ENCODE results near the gene AMN1.
"Not testable (repeated sequence)": the region's sequence is repeated elsewhere in the genome, so short reads cannot be mapped to it uniquely, and the experiment has no call there.

AMN1 gene

GRCh38 chr12:31685801-31686200 lies 43.0 kb downstream of the AMN1 start:
- no peak for DNase-seq (ENCODE audit: low spot score)

DNA sequence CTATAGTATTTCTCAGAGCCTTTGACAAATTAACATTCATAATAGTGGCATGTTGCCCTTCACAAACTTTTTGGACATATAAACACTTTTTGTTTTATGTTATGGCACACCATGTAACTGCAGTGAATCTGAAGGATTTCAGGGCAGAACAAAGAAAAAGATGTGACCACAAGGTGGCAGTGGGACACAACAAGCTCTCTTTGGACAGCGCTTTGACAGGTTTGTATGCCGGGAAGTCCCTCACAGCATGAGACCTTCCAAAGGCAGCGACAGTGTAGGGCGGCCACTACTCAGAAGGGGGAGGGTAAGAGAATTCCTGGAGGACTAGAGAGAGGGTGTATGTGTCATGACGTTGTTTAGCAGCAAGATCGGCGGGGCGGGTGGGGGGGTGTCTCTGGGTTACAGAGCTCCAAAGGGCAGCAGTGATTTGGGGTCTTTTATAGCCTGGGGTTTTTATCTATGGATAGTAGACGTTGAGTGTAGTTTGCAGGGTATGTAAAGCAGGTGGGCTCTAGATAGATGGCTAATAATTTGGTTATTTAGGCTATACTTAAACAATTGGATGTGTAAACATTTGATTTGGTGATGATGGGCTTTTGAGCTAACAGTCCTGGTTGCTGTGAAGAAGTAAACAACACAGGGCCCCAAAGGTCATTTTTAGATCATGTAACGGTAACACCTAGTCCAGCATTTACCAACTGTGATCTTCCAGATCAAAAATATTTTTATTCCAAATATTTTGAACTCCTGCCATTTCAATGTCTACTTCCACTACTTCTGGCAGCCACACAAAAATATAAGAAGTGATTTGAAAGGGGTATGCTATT lies 46.5 kb downstream of the AMN1 start:
- peak; percentile 35 for DNase-seq (ENCODE audit: low spot score)

DNA sequence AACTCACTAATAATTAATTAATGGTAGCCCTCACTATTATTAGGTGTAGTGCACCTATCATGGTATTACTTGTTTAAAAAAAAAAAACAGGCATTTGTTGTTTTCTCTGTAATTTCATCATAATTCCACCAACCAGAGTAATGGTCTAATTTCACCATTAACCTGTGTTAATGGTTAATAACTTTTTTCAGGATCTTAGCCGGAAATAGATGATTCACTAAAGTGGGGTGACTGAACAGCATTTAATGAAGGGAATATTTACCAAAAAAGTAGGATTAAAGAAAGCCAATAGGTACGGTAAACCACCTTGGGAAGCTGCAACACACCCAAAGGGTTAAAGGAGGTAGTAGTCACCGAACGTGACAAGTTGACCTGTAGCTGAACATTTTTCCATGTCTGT lies 56.3 kb downstream of the AMN1 start:
- no peak for DNase-seq (ENCODE audit: low spot score)

- DNase-seq (ENCODE audit: low spot score), result not testable (repeated sequence)
Observed at GRCh38 chr12:31669582-31669981, 59.2 kb downstream of the AMN1 start.

DNA sequence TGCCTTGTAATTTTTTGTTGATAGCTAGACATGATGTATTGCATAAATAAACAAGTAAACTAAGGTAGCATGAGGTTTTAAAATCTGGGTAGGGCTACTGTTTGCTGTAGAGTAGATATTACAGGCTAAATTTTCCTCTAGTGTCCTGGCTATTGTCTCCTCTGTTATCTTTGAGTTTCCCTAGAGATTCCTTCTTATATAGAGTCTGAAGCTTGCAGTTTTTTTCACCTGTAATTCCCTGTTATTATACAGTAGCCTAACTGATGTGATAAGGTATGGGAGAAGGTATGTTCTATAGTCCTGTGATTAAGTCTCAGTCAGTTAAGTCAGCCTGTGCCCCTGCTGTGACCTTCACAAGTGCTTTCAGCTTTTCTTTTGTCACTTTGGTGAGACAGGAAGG lies 59.8 kb downstream of the AMN1 start:
- DNase-seq (ENCODE audit: low spot score), result no peak

- no peak for DNase-seq (ENCODE audit: low spot score)
Observed at GRCh38 chr12:31664038-31664437, 64.8 kb downstream of the AMN1 start.

DNA sequence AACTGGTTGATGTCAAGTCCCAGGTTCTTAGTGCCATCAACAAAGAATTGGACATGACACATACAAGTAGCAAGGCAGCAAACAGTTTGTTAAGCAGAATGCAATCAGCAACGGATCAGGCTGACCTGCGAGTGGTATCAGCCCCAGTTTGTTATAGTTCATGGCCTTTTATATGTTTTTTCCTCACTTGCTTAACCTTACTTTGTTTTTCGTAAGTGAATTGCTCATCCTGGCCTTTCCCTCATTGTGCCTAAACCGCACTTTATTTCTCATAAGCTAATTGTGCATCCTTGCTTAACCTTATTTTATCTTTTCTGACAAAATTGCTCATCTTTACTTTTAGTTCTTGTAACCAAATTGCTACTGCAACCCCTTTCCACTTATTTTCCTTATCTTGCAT lies 65.2 kb downstream of the AMN1 start:
- DNase-seq (ENCODE audit: low spot score), result no peak

- DNase-seq (ENCODE audit: low spot score), result no peak
Observed at GRCh38 chr12:31662176-31662849, 66.5 kb downstream of the AMN1 start.

- peak; percentile 72 for DNase-seq (ENCODE audit: low spot score)
Observed at GRCh38 chr12:31659087-31659942, 69.5 kb downstream of the AMN1 start, which contains the start of gene ETFBKMT. Gene ETFBKMT, plus strand, starts transcription at chr12:31659688. Its CDS starts 2,266 bp downstream, at chr12:31661954.

- no peak for DNase-seq (ENCODE audit: low spot score)
Observed at GRCh38 chr12:31658471-31659086, 70.2 kb downstream of the AMN1 start.

- no peak for DNase-seq (ENCODE audit: low spot score)
Observed at GRCh38 chr12:31655792-31656191, 73.0 kb downstream of the AMN1 start.

GRCh38 chr12:31655208-31655607 lies 73.6 kb downstream of the AMN1 start:
- DNase-seq (ENCODE audit: low spot score), result no peak

DNA sequence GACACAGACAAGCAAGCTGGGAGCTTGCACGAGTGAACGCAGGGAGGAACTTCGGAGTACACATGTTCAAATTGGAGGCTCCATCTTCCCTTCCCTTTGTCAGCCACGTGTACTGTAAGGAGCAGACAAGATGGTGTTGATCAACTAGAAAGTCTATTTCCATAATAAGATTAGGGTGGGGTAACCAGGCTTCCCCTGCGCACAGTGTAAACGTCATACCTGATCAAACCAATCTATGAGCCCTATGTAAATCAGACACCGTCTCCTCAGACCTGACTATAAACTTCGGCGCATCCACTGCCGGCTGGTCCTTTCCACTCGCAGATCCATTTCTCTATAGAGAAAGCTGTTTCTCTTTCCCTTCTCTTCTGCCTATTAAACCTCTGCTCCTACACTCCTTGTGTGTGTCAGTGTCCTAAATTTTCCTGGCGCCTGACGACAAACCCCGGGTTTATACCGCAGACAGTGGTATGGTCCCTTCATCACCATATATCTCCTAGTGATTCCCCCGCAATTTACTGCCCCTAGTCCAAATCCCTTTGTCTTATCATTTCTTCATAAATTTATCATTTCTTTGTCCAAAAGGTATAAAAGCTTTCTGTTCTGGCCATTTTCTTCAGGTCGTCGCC lies 76.8 kb downstream of the AMN1 start:
- no peak for DNase-seq (ENCODE audit: low spot score)

GRCh38 chr12:31650918-31651317 lies 77.9 kb downstream of the AMN1 start:
- no peak for DNase-seq (ENCODE audit: low spot score)

DNA sequence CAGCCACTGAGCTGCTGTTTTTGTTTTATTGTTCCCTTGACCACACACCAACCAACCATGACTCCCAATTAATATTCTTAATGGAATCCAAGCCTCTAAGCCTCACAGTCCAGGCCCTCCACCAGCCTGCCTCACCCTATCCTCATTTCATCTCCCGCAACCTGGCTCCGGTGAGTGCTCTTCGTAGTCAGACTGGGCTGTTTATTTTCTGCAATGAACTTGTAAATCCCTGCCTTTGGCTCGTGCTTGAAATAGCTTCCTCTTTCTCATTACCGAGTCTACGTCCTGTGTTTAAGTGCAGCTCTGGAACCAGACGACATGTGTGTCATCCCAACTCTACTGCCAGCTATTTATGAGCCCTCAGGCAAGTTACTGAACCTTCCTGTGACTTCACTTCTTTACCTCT lies 81.7 kb downstream of the AMN1 start:
- DNase-seq (ENCODE audit: low spot score), result no peak

DNA sequence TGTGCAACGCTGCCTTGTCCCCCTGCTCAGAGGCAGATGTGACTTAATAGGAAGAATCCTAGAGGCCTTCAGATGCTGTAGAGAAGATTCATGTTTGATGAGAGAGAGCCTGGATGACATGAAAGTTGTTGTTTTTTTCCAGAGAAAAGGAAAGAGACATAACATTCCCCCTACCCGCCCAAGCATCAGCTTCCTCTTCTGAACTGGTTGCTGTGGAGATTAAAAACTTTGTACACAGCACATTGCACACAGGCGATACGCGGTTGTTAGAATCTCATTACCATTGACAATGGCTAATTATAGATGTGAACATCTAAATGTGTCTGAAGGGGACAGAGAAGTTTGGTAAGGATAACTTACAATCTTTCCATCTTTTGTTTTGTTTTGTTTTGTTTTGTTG lies 82.9 kb downstream of the AMN1 start:
- no peak for DNase-seq (ENCODE audit: low spot score)

DNA sequence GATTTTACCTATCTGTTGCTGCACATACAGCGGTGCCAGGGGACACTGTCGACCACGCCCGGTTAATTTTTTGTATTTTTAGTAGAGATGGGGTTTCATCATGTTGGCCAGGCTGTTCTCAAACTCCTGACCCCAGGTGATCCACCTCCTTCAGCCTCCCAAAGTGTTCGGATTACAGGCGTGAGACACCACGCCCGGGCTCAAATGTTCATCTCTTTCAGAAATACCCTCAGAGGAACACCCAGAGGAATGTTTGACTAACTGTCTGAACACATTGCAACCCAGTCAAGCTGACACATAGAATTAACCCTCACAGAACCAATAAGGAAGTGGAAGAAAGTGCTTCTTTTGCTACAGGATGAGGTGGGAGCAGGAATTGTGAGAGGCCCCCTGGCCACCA lies 84.3 kb downstream of the AMN1 start:
- DNase-seq (ENCODE audit: low spot score), result no peak

GRCh38 chr12:31641509-31642090 lies 87.2 kb downstream of the AMN1 start:
- no peak for DNase-seq (ENCODE audit: low spot score)

- no peak for DNase-seq (ENCODE audit: low spot score)
Observed at GRCh38 chr12:31634620-31635019, 94.2 kb downstream of the AMN1 start.

DNA sequence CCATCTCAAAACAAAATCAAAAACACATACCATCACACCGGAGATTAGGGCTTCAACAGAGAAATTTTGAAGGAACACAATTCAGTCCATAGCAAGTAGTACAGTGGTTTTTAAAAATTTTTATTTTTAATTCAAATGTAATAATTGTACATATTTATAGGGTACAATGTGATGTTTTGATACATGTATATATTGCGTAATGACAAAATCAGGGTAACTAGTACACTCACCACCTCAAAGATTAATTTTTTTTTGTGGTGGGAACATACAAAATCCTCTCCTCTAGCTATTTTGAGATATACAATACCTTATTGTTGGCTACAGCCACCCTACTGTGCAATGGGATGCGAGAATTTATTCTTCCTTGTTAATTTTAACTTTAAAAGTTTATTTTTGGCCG lies 95.4 kb downstream of the AMN1 start:
- no peak for DNase-seq (ENCODE audit: low spot score)

GRCh38 chr12:31631809-31632208 lies 97.0 kb downstream of the AMN1 start:
- no peak for DNase-seq (ENCODE audit: low spot score)

Data from hepatic stellate cell (primary cell).